Stimulated activated naive CD8-positive, alpha-beta T cell treated with anti-CD3 and anti-CD28 coated beads, Interleukin-15, amount 100 ng/mL, for 72 hours (primary cell): Measurements from ENCODE around the gene ISCA1.
"Not testable (repeated sequence)": the region's sequence is repeated elsewhere in the genome, so short reads cannot be mapped to it uniquely, and the experiment has no call there.

Source experiments
- ATAC-seq: fragments of 150-1000 bp; cut with Tn5 transposase; 2 replicates; pipeline ENCODE4 v1.10.0; 2021; ENCODE audit warnings: mild to moderate bottlenecking, moderate library complexity
- DNase-seq, 2 donors: peaks; one replicate each; pipeline ENCODE4 v3.0.0; 2021 to 2022
- H3K27ac Mint-ChIP-seq, 2 donors: one replicate each; pipeline ENCODE4 v1.8.0; 2022; ENCODE audit warnings: mild to moderate bottlenecking in 2 of 2, mixed read lengths in 2 of 2, moderate library complexity in 2 of 2
- H3K27me3 Mint-ChIP-seq: one replicate; pipeline ENCODE4 v1.8.0; 2022; ENCODE audit warnings: mixed read lengths
- H3K4me1 Mint-ChIP-seq: one replicate; pipeline ENCODE4 v1.8.0; 2022; ENCODE audit warnings: mild to moderate bottlenecking, mixed read lengths
- H3K4me3 Mint-ChIP-seq, 2 donors: one replicate each; pipeline ENCODE4 v1.8.0; 2022; ENCODE audit warnings: mild to moderate bottlenecking in 2 of 2, mixed read lengths in 2 of 2, moderate library complexity in 1 of 2
- H3K9me3 Mint-ChIP-seq, 2 donors: one replicate each; pipeline ENCODE4 v1.8.0; 2022; ENCODE audit warnings: mixed read lengths in 2 of 2

ISCA1 gene

DNA sequence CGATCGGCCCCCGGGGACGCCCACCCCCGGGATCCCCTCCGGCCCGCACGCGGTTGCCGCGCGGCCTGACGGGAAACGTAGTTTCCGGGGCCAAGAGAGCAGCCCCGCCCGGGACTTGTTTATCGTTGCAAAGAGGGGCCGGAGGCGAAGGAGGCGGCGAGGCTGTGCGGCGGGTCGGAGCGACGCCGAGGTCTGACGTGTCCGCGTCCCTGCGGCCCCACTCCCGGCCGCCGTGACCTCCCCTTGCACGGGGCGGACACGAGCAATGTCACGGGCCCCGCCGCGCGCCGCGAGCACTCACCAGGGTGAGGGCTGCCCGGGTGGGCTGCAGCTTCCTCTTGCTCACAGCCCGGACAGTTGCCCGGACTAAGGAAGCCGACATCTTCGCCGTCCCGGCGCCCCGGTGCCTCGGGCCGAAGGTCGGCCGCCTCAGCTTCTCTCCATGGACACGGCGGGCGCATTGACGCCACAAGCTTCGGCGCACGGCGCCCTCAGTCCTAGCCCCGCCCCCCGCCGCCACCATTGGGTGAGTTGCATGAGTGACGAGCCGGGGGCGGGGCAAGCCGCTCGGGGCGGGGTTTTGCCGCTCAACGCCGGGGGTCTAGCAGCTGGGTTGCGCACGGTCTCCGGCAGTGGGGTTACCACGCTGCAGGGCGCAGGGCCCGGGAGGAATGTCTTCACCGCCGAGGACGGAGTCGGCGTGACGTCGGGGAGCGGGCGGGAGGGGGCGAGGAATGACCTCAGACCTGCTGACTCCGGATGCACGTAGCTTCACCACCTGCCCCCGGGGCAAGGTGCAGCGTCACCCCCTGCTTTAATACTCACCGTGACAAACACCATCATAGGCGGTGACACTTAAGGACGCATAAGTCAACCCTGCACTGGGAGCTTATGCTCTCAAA is at the start of gene ISCA1:
Gene ISCA1, minus strand, starts transcription at position 462 of the 902 bp plus-strand sequence. Its CDS starts 80 bp downstream, at position 382.
- no peaks in the 10 kb centered on the region for H3K9me3 Mint-ChIP-seq
- peak within 1 kb of the TSS; percentile 81 to 85 for H3K4me3 Mint-ChIP-seq
- peak; percentile 89 for ATAC-seq
- peak; percentile 93 to 96 for DNase-seq
- H3K27ac Mint-ChIP-seq: peak within 1 kb of the TSS; percentile 94 to 96
- peaks cover 69% of the 10 kb centered on the region for H3K4me1 Mint-ChIP-seq
- no peaks in the 10 kb centered on the region for H3K27me3 Mint-ChIP-seq

DNA sequence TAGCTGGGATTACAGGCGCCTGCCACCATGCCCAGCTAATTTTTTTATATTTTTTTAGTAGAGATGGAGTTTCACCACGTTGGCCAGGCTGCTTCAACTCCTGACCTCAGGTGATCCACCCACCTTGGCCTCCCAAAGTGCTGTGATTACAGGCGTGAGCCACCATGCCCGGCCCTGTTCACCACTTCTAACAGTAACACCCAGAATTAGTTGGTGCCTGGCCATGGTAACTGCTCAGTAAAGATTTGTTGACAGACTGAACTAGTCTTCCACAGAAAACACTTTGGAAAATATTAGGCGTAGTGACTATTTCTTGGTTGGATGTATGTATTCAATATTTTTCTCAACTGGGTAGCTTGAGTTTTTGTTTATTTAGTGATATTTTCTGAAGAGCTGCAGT is 47.8 kb upstream of the ISCA1 start:
- ATAC-seq: no peak
- DNase-seq: no peak
- no peak overlapping the region for H3K4me3 Mint-ChIP-seq
- no peak overlapping the region for H3K27ac Mint-ChIP-seq
- H3K9me3 Mint-ChIP-seq: no peaks in the 10 kb centered on the region
- H3K27me3 Mint-ChIP-seq: no peaks in the 10 kb centered on the region
- H3K4me1 Mint-ChIP-seq: peaks cover 7% of the 10 kb centered on the region

DNA sequence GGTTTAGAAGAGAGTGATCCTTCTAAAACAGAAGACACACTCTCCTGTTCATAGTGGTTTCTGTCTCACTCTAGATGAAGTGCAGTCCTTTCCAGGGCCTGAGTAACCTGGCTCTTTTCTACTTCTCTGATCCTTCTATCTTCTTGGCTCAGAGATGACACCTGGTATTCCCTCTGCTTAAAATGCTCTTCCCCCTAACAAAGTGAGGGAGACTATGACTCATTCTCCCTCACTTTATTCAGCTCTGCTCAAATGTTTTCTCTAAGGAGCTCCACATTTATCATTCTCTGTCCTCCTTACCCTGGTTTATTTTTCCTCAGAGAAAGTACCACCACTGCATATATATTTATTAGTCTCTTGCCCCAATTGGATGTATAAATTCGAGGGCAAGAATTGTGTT is 47.3 kb upstream of the ISCA1 start:
- Mint-ChIP-seq H3K4me3 (no peak overlapping the region), H3K27me3 (no peaks in the 10 kb centered on the region), H3K4me1 (peaks cover 7% of the 10 kb centered on the region), H3K9me3 (no peaks in the 10 kb centered on the region), H3K27ac (peak overlapping the region in 1 of 2 donors; percentile 66)
- ATAC-seq (no peak), DNase-seq (no peak)

DNA sequence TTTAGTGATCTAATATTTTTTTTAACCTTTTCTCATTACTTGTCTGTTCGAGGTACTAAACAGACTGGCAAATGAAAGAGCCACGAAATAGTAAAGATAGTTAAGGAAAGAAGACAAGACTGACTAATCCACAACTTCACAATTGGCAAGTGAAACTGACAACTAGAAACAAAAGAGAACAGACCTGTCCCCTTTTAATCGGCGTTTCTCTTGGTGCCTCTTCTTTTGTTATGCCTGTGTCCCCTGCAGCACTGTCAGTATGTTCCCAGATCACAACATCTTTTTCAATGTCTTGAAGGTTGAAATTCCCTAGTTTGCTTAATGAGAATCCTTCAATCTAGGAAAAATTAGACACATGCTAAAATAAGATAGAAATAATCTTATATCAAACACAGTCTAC is 45.8 kb upstream of the ISCA1 start:
- DNase-seq (no peak), ATAC-seq (no peak)
- H3K27me3 Mint-ChIP-seq: no peaks in the 10 kb centered on the region
- H3K27ac Mint-ChIP-seq: no peak overlapping the region
- H3K9me3 Mint-ChIP-seq: no peaks in the 10 kb centered on the region
- H3K4me3 Mint-ChIP-seq: no peak overlapping the region
- peaks cover 7% of the 10 kb centered on the region for H3K4me1 Mint-ChIP-seq

DNA sequence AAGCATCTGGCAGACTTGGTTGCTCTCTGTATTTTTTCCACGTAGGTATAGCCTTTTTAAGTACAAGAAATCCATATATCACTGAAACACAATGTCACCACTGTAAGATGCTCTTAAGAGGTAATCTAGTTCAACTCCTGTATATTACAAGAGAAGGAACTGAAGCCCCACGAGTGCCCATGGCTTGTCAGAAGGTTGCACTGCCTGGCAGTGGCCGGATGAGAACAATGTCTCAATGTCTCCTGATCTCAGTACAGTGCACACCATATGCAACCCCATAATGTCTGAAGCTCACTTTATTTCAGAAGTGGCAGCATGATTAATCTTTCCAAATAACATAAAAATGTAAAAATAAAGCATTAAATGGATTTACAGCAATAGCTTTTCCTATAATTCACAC is 44.2 kb upstream of the ISCA1 start:
- ATAC-seq (no peak), DNase-seq (no peak)
- Mint-ChIP-seq H3K9me3 (no peaks in the 10 kb centered on the region), H3K4me1 (peaks cover 7% of the 10 kb centered on the region), H3K27ac (peak overlapping the region in 1 of 2 donors; percentile 34), H3K27me3 (no peaks in the 10 kb centered on the region), H3K4me3 (no peak overlapping the region)

DNA sequence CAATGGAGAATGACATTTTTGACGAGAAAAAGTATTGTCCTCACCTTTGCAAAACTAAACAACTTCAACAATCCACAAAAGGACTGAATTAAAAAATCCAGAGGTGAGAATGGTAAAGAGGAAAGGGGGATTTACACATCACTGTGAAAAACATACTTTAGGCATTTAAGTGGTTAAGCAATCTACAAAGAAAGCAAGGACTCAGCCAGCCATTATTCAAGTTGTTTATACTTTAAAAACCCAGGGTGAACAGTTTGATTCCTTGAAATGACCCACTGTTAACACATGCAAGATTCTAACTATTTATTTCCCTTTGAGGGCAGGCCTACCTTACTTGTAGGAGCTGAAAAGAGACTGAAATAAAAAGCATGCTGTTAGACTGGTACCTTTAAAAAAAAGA is 42.6 kb upstream of the ISCA1 start:
- Mint-ChIP-seq H3K27ac (no peak overlapping the region), H3K4me3 (no peak overlapping the region), H3K4me1 (peaks cover 2% of the 10 kb centered on the region), H3K27me3 (no peaks in the 10 kb centered on the region), H3K9me3 (no peaks in the 10 kb centered on the region)
- ATAC-seq (no peak), DNase-seq (no peak)

DNA sequence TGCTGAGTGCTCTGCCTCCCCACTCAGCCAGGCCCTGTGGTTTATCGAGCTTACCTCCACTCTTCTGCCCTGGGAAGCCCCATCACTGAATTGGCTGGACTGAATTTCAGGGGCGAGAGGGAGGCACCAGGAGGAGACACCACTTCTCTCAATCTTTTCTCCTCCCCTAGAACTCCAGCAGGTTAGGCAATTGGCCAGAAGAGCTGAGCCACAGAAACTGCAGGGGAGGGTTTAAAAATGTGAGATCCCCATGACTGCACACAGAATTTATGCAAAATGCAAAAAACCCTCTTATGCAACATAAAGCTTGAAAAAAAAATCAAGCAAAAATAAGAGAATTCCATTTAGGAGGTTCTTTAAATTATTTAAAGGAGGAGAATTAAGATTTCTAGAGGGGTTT is 42.0 kb upstream of the ISCA1 start:
- no peaks in the 10 kb centered on the region for H3K27me3 Mint-ChIP-seq
- no peaks in the 10 kb centered on the region for H3K4me1 Mint-ChIP-seq
- no peaks in the 10 kb centered on the region for H3K9me3 Mint-ChIP-seq
- DNase-seq (no peak), ATAC-seq (no peak)
- H3K4me3 Mint-ChIP-seq: no peak overlapping the region
- H3K27ac Mint-ChIP-seq: peak overlapping the region; percentile 46 to 54

DNA sequence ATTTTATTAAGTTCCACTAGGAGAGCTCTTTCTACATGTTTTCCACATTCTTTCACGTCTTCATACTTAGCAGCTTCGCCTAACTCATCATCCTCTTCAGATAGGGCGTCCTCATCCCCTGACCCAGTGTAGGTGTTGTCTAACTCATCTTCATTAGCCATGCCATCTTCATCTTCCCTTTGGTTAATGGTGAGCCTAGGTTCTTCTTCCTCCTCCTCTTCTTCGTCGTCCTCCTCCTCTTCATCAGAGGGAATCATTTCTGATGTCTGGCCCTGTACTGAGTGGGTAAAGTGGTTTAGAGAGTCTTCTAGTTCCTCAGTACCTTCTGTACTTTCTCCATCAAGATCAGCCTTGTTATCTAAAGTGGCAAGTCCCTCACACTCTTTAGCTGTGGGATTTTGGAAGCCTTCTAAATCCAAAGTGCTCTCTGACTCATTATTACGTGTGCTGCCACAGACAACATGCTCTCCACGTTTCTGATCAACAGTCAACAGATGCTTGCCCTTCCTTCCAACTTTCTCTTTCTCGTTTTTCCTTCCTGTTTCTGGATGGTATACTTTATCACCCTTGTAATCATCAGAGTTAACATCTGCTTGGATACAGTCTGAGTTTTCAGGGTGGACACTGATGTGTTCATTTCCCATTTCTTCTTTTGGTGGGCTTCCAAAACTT is 40.8 kb upstream of the ISCA1 start:
- Mint-ChIP-seq H3K4me3 (no peak overlapping the region), H3K4me1 (no peaks in the 10 kb centered on the region), H3K27me3 (no peaks in the 10 kb centered on the region), H3K9me3 (no peaks in the 10 kb centered on the region), H3K27ac (peak overlapping the region; percentile 9 to 19)
- no peak for DNase-seq
- no peak for ATAC-seq

DNA sequence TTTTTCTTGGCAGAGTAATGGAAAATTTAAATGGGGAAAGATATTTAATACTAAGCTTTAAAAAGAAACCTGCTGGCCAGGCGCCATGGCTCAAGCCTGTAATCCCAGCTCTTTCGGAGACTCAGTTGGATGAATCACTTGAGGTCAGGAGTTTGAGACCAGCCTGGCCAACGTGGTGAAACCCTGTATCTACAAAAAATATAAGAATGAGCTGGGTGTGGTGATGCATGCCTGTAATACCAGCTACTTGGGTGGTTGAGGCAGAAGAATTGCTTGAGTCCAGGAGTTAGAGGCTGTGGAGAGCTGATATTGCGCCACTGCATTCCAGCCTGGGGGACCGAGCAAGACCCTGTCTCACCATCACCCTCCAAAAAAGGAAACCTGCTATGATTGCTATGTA is 39.0 kb upstream of the ISCA1 start:
- Mint-ChIP-seq H3K4me1 (no peaks in the 10 kb centered on the region), H3K27ac (peak overlapping the region in 1 of 2 donors; percentile 33), H3K9me3 (no peaks in the 10 kb centered on the region), H3K4me3 (no peak overlapping the region), H3K27me3 (no peaks in the 10 kb centered on the region)
- no peak for ATAC-seq
- no peak for DNase-seq

DNA sequence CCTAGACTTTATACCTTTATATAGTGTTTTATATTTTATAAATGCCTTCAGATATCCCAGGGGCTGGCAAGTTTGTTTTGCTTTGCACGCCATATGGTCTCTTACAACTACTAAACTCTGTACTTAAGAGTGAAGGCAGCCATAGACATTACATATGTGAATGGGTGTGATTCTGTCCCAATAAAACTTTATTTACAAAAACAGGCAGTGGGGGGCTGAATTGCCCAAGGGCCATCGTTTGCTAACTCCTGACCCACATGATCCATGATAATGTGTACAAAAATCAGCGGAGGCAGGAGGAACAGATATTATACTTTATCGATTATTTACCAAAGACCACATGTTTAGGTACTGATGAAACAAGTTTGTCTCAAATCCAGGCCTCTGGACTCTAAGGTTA is 35.8 kb upstream of the ISCA1 start:
- no peak overlapping the region for H3K4me3 Mint-ChIP-seq
- H3K27ac Mint-ChIP-seq: no peak overlapping the region
- DNase-seq (no peak), ATAC-seq (no peak)
- no peaks in the 10 kb centered on the region for H3K27me3 Mint-ChIP-seq
- no peaks in the 10 kb centered on the region for H3K4me1 Mint-ChIP-seq
- no peaks in the 10 kb centered on the region for H3K9me3 Mint-ChIP-seq

DNA sequence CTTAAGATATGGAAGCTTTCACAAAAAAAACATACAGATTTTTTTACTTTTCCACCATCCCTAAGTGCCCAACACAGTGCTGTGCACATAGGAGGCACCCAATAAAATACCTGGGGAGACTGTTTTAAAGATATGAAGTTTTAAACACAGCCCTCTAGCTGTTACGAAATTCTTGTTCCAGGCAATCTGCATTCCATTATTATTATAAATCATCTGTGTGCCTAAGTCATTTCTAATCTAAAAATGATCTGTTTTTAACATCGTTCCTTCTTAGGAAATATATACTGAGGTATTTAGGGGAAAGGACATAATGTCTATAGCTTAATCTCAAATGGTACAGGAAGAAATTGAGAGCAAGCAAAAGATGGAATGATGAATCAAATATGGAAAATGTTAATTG is 32.7 kb upstream of the ISCA1 start:
- Mint-ChIP-seq H3K4me3 (no peak overlapping the region), H3K27ac (no peak overlapping the region), H3K4me1 (no peaks in the 10 kb centered on the region), H3K27me3 (no peaks in the 10 kb centered on the region), H3K9me3 (no peaks in the 10 kb centered on the region)
- DNase-seq: no peak
- ATAC-seq: no peak

DNA sequence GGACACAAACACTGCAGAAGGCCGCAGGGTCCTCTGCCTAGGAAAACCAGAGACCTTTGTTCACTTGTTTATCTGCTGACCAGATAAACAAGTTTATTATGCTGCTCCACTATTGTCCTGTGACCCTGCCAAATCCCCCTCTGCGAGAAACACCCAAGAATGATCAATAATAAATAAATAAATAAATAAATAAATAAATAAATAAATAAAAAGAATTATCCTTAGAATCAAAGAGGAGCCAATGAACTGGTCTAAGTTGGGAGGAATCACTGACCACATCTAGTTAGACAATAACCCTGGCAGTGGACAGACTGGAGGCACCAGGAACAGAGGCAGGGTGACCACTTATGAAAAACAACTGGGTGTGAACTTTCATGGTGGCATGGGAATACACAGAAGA is 30.6 kb upstream of the ISCA1 start:
- H3K9me3 Mint-ChIP-seq, ATAC-seq, H3K4me3 Mint-ChIP-seq, H3K27me3 Mint-ChIP-seq, H3K27ac Mint-ChIP-seq, DNase-seq, H3K4me1 Mint-ChIP-seq: not testable (repeated sequence)

DNA sequence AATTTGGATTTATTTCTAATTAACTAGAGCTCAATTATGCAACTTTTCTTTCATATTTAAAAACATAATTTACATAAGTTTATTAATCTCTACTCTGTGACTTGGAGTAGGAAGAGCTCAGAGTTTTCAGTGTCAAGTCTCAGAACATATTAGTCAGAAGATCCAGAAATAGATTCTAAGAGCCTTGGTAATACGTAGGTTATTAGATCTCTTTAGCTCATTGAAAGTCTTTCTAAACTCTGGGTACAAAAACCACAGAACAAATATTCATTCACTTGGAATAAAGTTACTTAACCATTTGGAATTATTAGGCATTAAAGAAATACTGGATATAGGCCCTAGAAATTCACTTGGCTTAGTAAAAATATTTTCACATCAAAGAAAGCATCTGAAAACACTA is 26.3 kb upstream of the ISCA1 start:
- H3K4me3 Mint-ChIP-seq: no peak overlapping the region
- no peaks in the 10 kb centered on the region for H3K27me3 Mint-ChIP-seq
- no peak overlapping the region for H3K27ac Mint-ChIP-seq
- H3K9me3 Mint-ChIP-seq: no peaks in the 10 kb centered on the region
- ATAC-seq (no peak), DNase-seq (no peak)
- peaks cover 4% of the 10 kb centered on the region for H3K4me1 Mint-ChIP-seq

DNA sequence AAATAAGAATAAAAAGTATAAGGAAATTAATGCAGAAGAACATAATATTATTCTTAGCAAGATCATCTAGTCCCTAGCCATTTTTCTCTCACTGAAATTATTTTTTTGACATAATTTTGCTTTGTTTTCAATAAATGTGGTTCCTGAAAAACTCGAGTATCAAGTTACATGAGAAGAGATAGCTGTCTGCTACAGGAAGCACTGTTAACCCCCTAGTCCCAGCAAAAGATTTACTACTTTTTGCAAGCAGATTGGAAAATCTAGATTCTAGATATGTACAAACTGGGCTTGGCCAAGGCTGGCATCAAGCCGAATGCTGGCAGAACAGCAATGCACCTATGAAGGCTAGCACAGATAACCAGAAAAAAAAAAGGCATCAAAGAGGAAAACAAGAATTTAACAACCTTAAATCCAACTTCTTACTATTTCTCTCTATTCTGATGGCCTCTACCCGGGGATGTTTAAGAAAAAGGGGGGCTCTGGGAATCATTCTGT is 21.9 kb upstream of the ISCA1 start:
- Mint-ChIP-seq H3K9me3 (no peaks in the 10 kb centered on the region), H3K4me3 (no peak overlapping the region), H3K27me3 (no peaks in the 10 kb centered on the region), H3K4me1 (peaks cover 18% of the 10 kb centered on the region), H3K27ac (peak overlapping the region in 1 of 2 donors; percentile 40)
- DNase-seq: no peak
- no peak for ATAC-seq

DNA sequence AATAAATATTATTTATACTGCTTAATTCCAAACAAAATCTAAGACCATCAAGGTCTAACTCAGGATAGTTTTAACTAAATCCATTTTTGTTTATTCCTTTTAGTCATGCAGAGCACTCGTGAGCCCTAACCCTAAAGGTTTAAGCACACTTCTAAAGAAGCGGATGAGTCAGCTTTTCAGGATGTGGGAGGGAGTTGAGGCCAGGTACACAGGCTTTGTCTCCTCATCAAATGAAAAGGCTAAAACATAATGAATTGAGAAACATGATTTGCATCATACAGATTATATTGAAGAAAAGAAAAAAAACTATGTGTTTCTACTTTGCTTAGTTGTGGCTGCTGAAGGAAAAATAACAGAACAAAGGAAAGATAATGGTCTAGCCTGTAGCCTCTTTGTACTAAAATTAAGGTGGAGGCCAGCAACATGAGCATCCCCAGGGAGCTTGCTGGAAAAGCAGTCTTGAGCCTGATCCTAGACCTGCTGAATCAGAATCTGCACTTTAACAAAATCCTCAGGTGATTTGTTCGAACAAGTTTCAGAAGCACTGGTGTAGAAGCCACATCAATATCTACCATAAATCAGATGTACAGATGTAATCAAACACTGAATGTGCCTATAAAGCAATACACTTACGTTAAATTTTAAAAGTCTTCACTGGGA is 21.1 kb upstream of the ISCA1 start:
- Mint-ChIP-seq H3K4me3 (peak overlapping the region in 1 of 2 donors; percentile 35), H3K9me3 (no peaks in the 10 kb centered on the region), H3K4me1 (peaks cover 24% of the 10 kb centered on the region), H3K27me3 (no peaks in the 10 kb centered on the region), H3K27ac (peak overlapping the region in 1 of 2 donors; percentile 36)
- peak in 1 of 2 donors; percentile 17 for DNase-seq
- ATAC-seq: peak; percentile 97

DNA sequence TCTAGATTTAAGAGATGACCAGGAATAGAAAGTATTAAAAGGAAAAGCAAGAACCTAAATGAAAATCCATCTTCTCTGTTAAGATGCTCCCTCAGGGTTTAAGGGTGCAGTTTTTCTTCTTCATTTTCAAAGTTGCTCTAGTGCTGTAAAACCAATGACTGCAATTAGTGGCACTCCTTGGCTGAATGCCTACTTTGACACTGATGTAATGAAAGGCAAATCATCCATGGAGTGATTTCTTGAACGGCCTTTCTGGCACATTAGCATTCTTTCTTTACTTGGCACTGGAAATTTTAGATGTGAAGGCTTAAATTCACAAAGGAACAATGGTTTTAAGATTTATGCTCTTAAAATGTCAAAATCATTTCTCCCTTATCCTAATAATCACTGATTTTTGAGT is 19.3 kb upstream of the ISCA1 start:
- ATAC-seq (no peak), DNase-seq (no peak)
- no peaks in the 10 kb centered on the region for H3K9me3 Mint-ChIP-seq
- no peaks in the 10 kb centered on the region for H3K27me3 Mint-ChIP-seq
- peak overlapping the region in 1 of 2 donors; percentile 50 for H3K27ac Mint-ChIP-seq
- H3K4me3 Mint-ChIP-seq: no peak overlapping the region
- peaks cover 24% of the 10 kb centered on the region for H3K4me1 Mint-ChIP-seq
